ENCODE data around the gene NTM.

NTM gene

DNA sequence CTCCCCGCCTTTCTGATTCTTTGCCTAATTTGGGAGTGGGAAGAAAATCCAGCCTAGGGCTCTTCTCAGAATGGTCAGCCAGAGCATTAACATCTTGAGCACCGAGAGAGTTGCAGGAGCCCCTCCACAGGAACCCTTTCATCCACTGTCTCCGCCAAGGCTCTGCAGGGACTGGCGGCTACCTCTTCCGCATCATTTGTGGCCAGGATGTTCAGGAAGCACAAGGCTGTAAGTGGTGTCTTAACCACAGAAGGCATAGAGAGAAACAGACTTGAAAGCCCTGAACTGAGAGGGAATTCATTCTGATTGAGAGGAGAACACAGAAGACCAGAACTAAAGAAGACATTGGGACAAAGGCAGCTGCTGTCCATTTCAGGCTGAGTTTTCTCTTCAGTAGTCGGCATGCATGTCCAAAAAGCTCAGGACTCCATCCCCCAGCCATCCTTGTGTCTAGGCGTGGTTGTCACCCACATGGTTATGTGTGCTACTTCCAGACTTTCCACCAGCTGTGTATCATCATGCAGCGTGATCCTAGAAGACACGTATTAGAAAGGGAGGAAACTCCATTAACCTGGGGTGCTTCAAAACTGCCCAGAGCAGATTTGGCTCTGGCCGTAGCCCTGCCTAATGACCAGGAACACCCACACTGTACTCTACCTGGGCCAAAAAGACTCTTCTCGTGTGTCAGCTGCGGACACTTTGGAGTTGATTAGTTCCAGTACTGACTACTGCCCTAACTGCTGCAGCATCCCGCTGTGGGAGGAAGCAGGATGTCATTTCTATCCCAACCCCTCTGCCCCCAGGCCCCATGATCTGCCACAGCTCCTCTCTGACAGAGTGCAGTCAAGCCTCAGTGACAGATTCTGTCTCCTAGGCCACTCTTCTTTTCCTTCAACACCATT is 725.1 kb downstream of the NTM start:
- Histone ChIP-seq H3K36me3 (no peaks in the 10 kb centered on the region), H3K4me3 (ENCODE audit: low read depth, low read length) (no peak overlapping the region), H3K27me3 (no peaks in the 10 kb centered on the region), H3K4me1 (no peaks in the 10 kb centered on the region), H3K9me3 (0 out of 2 replicates have a peak, but pooled peaks cover 3% of the 10 kb centered on the region)
- no peak for DNase-seq
- no peak for TF ChIP-seq CTCF (IDR thresholded peaks at IDR 0.05; ENCODE audit: low read depth, low read length)

GRCh38 chr11:132096132-132096825 is 725.9 kb downstream of the NTM start:
- H3K27me3 ChIP-seq, result no peaks in the 10 kb centered on the region
- no peak for TF ChIP-seq CTCF (IDR thresholded peaks at IDR 0.05; ENCODE audit: low read depth, low read length)
- no peak overlapping the region for H3K4me3 ChIP-seq (ENCODE audit: low read depth, low read length)
- no peak for DNase-seq
- peaks cover 5% of the 10 kb centered on the region; the same call in 1 of the 2 replicates for H3K9me3 ChIP-seq
- no peaks in the 10 kb centered on the region for H3K4me1 ChIP-seq
- H3K36me3 ChIP-seq, result no peaks in the 10 kb centered on the region

GRCh38 chr11:132099692-132100091 is 729.3 kb downstream of the NTM start:
- TF ChIP-seq CTCF (IDR thresholded peaks at IDR 0.05; ENCODE audit: low read depth, low read length), result peak; percentile 25
- Histone ChIP-seq H3K4me1 (no peaks in the 10 kb centered on the region), H3K36me3 (no peaks in the 10 kb centered on the region), H3K27me3 (no peaks in the 10 kb centered on the region), H3K4me3 (ENCODE audit: low read depth, low read length) (no peak overlapping the region), H3K9me3 (peaks cover 5% of the 10 kb centered on the region; the same call in 1 of the 2 replicates)
- no peak for DNase-seq

GRCh38 chr11:132100583-132100982 is 730.2 kb downstream of the NTM start:
- Histone ChIP-seq H3K9me3 (peaks cover 5% of the 10 kb centered on the region; the same call in 1 of the 2 replicates), H3K36me3 (no peaks in the 10 kb centered on the region), H3K4me3 (ENCODE audit: low read depth, low read length) (no peak overlapping the region), H3K4me1 (no peaks in the 10 kb centered on the region), H3K27me3 (no peaks in the 10 kb centered on the region)
- TF ChIP-seq CTCF (IDR thresholded peaks at IDR 0.05; ENCODE audit: low read depth, low read length), result no peak
- DNase-seq, result no peak

GRCh38 chr11:132101881-132102280 is 731.5 kb downstream of the NTM start:
- H3K9me3 ChIP-seq, result peaks cover 5% of the 10 kb centered on the region; the same call in 1 of the 2 replicates
- TF ChIP-seq CTCF (IDR thresholded peaks at IDR 0.05; ENCODE audit: low read depth, low read length), result no peak
- no peaks in the 10 kb centered on the region for H3K4me1 ChIP-seq
- DNase-seq, result no peak
- no peaks in the 10 kb centered on the region for H3K36me3 ChIP-seq
- no peaks in the 10 kb centered on the region for H3K27me3 ChIP-seq
- no peak overlapping the region for H3K4me3 ChIP-seq (ENCODE audit: low read depth, low read length)

Data from BE2C (cell line).